Measurements from ENCODE around the gene ZRSR2. TPM values are rescaled to one million over a fixed set of nuclear protein-coding genes. Genes with fewer than 3 reads are reported as not detected.

ZRSR2 gene
- total and polyA plus RNA-seq, 9 of the 15 experiments (the other 6 are each of a cell fraction or from before 2014, with no cell fraction given), result 3.5 to 19.5 (median 8.6) TPM

DNA sequence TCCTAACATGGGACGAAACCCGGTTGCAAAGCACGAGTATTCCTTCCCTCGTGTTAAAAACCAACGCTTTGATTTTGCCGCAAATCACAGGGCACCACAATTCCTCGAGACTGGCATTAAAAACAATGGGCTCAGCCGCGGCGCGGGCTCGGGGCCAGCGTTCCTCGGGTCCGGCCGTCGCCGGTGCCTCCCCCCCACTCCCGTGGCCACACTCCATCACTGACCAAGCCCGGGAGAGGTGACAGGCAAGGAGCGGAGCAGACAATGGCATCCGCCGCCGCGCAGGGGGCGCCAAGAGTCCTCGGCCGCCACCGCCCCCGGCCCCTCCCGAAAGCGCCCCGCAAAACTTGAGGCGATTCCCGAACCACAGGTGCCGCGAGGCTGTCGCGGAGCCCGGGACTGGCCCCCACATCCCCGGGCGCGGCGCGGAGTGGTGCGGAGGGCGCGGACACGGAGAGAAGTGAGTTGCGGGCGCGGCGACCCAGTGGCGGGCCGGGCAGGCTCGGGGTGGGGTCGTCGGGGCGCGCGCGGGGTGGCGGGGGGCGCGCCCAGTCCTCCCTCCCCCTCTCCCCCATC lies 63.9 kb downstream of the ZRSR2 start (continued):
- no peak for TF ChIP-seq ZNF431 (CRISPR knock-in tag; IDR thresholded peaks at IDR 0.05)
- TF ChIP-seq, protein P1, sequence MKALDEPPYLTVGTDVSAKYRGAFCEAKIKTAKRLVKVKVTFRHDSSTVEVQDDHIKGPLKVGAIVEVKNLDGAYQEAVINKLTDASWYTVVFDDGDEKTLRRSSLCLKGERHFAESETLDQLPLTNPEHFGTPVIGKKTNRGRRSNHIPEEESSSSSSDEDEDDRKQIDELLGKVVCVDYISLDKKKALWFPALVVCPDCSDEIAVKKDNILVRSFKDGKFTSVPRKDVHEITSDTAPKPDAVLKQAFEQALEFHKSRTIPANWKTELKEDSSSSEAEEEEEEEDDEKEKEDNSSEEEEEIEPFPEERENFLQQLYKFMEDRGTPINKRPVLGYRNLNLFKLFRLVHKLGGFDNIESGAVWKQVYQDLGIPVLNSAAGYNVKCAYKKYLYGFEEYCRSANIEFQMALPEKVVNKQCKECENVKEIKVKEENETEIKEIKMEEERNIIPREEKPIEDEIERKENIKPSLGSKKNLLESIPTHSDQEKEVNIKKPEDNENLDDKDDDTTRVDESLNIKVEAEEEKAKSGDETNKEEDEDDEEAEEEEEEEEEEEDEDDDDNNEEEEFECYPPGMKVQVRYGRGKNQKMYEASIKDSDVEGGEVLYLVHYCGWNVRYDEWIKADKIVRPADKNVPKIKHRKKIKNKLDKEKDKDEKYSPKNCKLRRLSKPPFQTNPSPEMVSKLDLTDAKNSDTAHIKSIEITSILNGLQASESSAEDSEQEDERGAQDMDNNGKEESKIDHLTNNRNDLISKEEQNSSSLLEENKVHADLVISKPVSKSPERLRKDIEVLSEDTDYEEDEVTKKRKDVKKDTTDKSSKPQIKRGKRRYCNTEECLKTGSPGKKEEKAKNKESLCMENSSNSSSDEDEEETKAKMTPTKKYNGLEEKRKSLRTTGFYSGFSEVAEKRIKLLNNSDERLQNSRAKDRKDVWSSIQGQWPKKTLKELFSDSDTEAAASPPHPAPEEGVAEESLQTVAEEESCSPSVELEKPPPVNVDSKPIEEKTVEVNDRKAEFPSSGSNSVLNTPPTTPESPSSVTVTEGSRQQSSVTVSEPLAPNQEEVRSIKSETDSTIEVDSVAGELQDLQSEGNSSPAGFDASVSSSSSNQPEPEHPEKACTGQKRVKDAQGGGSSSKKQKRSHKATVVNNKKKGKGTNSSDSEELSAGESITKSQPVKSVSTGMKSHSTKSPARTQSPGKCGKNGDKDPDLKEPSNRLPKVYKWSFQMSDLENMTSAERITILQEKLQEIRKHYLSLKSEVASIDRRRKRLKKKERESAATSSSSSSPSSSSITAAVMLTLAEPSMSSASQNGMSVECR (CRISPR knock-in tag; IDR thresholded peaks at IDR 0.05), result peak; percentile 76; the same call in 1 of the 2 replicates
- no peak for TF ChIP-seq STAT5A (IDR thresholded peaks at IDR 0.05; ENCODE audit: borderline replicate concordance, low read length)
- TF ChIP-seq SPI1 (IDR thresholded peaks at IDR 0.05; ENCODE audit: borderline replicate concordance, low read depth, low read length), result no peak
- TF ChIP-seq ETV1 (tag; conservative IDR thresholded peaks at IDR 0.05; ENCODE audit: low read depth), result 0 out of 2 replicates have a peak, but pooled peaks have one; percentile 18
- 0 out of 4 replicates have a peak, but pooled peaks of 1 of the 2 experiments have one; percentile 29 for TF ChIP-seq SIN3A (IDR thresholded peaks at IDR 0.05; ENCODE audit: borderline replicate concordance in 2 of 2, control insufficient read depth in 1 of 2, low read depth in 2 of 2, low read length in 2 of 2)
- TF ChIP-seq ZBTB7A (IDR thresholded peaks at IDR 0.05; ENCODE audit: borderline replicate concordance, control insufficient read depth, low read depth, low read length), result peak; percentile 69
- no peak for TF ChIP-seq HDAC1 (IDR thresholded peaks at IDR 0.05)
- TF ChIP-seq, protein P2, sequence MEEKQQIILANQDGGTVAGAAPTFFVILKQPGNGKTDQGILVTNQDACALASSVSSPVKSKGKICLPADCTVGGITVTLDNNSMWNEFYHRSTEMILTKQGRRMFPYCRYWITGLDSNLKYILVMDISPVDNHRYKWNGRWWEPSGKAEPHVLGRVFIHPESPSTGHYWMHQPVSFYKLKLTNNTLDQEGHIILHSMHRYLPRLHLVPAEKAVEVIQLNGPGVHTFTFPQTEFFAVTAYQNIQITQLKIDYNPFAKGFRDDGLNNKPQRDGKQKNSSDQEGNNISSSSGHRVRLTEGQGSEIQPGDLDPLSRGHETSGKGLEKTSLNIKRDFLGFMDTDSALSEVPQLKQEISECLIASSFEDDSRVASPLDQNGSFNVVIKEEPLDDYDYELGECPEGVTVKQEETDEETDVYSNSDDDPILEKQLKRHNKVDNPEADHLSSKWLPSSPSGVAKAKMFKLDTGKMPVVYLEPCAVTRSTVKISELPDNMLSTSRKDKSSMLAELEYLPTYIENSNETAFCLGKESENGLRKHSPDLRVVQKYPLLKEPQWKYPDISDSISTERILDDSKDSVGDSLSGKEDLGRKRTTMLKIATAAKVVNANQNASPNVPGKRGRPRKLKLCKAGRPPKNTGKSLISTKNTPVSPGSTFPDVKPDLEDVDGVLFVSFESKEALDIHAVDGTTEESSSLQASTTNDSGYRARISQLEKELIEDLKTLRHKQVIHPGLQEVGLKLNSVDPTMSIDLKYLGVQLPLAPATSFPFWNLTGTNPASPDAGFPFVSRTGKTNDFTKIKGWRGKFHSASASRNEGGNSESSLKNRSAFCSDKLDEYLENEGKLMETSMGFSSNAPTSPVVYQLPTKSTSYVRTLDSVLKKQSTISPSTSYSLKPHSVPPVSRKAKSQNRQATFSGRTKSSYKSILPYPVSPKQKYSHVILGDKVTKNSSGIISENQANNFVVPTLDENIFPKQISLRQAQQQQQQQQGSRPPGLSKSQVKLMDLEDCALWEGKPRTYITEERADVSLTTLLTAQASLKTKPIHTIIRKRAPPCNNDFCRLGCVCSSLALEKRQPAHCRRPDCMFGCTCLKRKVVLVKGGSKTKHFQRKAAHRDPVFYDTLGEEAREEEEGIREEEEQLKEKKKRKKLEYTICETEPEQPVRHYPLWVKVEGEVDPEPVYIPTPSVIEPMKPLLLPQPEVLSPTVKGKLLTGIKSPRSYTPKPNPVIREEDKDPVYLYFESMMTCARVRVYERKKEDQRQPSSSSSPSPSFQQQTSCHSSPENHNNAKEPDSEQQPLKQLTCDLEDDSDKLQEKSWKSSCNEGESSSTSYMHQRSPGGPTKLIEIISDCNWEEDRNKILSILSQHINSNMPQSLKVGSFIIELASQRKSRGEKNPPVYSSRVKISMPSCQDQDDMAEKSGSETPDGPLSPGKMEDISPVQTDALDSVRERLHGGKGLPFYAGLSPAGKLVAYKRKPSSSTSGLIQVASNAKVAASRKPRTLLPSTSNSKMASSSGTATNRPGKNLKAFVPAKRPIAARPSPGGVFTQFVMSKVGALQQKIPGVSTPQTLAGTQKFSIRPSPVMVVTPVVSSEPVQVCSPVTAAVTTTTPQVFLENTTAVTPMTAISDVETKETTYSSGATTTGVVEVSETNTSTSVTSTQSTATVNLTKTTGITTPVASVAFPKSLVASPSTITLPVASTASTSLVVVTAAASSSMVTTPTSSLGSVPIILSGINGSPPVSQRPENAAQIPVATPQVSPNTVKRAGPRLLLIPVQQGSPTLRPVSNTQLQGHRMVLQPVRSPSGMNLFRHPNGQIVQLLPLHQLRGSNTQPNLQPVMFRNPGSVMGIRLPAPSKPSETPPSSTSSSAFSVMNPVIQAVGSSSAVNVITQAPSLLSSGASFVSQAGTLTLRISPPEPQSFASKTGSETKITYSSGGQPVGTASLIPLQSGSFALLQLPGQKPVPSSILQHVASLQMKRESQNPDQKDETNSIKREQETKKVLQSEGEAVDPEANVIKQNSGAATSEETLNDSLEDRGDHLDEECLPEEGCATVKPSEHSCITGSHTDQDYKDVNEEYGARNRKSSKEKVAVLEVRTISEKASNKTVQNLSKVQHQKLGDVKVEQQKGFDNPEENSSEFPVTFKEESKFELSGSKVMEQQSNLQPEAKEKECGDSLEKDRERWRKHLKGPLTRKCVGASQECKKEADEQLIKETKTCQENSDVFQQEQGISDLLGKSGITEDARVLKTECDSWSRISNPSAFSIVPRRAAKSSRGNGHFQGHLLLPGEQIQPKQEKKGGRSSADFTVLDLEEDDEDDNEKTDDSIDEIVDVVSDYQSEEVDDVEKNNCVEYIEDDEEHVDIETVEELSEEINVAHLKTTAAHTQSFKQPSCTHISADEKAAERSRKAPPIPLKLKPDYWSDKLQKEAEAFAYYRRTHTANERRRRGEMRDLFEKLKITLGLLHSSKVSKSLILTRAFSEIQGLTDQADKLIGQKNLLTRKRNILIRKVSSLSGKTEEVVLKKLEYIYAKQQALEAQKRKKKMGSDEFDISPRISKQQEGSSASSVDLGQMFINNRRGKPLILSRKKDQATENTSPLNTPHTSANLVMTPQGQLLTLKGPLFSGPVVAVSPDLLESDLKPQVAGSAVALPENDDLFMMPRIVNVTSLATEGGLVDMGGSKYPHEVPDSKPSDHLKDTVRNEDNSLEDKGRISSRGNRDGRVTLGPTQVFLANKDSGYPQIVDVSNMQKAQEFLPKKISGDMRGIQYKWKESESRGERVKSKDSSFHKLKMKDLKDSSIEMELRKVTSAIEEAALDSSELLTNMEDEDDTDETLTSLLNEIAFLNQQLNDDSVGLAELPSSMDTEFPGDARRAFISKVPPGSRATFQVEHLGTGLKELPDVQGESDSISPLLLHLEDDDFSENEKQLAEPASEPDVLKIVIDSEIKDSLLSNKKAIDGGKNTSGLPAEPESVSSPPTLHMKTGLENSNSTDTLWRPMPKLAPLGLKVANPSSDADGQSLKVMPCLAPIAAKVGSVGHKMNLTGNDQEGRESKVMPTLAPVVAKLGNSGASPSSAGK (IDR thresholded peaks at IDR 0.05), result peak; percentile 39; the same call in 1 of the 2 replicates
- TF ChIP-seq FOXP1 (CRISPR knock-in tag; IDR thresholded peaks at IDR 0.05), result 0 out of 2 replicates have a peak, but pooled peaks have one; percentile 39
